GM12892 (cell line): Measurements from ENCODE around the gene FAM228B.

ENCODE experiments used
- POLR2A ChIP-seq: IDR thresholded peaks from 2 replicates; pipeline ENCODE4 v1.6.1; 2011; ENCODE audit warnings: low read depth, low read length, control low read depth
- TAF1 ChIP-seq: IDR thresholded peaks from 2 replicates; pipeline ENCODE4 v1.6.1; 2011; ENCODE audit warnings: low read depth, mild to moderate bottlenecking, control low read depth, low read length, borderline replicate concordance

GRCh38 chr2:24075259-24075658, 48.0 kb upstream of the FAM228B start:
- TF ChIP-seq POLR2A, result no peak
- no peak for TF ChIP-seq TAF1
